AG08396 (cell line): ENCODE data around the gene NWD2.

ENCODE experiments used
- DNase-seq: peaks from one replicate; pipeline ENCODE4 v3.0.0; 2012; ENCODE audit warnings: low spot score, mixed read lengths

The NWD2 gene

DNA sequence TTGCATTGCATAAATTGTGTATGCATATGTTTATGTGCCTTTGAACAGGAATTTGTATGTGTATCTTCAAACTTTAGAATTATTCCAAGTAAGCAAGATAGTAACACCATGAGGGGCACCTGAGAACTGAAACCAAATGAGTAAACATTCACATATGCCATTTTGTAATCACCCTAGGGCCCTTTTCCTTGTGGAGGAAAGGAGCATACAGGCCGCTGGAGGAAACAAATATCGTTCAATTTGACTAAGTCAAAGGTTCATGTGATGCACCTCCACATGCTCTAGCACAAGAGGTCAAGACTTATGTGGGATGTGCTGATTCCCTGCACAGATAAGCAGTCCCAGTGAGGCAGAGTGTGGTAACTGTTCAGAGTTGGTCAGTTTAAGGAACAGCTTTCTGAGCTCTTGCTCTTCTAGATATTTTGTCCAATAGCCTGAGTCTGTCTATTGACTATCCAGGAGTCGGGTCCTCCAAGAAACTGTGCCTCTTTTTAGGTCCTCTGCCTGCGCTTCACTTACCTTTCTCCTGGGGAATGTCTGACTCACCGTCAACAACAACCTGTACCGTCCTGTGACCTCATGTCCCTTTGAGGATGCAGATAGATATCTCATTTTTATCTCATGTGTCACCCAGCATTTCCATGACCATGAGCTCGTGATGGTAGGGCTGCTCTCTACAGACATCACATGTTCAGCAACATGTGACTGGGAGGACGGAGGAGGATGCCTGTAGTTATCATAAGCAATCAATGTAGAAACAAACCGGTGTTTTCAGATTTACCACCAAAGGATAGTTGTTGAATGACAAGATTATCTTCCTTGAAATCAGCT is 196.9 kb downstream of the NWD2 start:
- no peak for DNase-seq

DNA sequence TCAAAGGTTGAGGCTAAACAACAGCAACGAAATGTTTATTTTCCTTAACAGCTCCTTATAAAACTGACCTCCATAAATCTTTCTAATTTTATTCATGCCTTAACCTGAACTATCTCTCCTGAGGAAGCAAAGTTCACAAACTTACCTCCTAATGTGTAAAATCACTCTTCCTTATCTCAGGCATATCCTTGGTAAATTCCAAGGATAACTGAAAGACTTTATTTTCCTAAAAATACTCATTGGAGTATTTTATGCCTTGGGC is 197.4 kb downstream of the NWD2 start:
- no peak for DNase-seq

DNA sequence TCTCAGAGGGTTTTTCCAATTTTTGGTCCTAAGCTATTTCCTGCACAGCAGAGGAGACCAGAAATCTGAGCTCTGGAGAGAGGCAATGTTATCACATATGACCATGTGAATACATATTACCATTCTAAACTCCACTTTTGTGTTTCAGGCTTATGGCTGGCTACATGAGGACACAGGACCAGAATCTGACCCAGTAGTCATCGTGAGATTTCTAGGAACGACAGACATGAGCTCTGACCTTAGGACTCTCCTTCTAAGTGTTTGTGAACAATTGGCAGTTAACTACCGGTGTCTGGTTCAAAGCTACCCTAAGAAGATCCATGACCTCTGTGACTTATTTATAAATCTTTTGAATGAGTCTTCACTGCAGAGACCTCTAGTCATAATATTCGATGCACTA is 198.6 kb downstream of the NWD2 start:
- no peak for DNase-seq

DNA sequence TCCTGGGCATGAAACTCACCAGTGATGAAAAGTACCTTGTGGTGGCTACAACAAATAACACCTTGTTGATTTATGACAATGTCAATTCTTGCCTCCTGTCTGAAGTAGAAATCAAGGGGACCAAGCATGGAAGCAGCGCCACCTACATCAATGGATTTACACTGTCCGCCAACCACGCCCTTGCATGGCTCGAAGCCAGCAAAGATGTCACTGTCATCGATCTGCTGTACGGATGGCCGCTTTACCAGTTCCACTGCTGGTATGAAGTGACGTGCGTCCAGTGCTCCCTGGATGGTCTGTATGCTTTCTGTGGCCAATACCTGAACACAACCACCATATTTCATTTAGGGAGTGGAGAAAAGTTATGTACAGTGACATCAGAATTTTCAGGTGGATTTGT is 200.5 kb downstream of the NWD2 start:
- DNase-seq, result no peak

DNA sequence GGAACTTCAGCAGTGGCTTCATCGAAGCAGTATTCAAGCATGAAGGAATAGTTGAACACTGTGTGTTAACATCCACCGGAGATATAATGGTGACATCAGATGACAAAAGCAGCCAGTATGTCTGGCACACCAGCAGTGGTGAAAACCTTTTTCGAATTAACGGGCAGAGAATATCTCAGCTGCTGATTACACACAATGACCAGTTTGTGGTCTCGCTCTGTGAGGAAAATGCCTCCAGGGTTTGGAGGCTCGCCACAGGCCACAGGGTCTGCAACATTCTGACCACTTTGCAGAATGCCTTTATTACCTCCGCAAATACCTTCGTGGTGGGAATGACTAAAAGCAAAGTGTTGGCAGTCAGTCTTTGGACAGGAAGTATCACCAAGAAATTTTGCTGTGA is 201.5 kb downstream of the NWD2 start:
- no peak for DNase-seq

DNA sequence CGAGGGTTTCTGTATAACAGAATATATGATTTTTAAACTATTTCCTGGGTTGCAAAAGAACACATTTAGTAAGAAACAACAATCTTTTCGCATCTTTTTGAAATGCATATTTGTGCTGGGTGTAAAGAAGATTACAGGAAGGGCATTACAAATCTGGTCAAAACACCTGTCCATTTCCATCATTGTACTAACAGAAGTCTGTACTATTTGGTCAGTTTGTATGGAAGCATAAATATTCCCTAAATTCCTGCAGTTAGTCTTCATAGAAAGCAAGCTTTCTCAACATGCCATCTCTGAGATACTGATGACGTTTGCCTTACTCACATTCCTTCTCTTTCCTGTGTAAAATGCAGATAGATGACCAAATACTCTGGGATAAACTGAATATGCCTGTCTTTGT is 203.3 kb downstream of the NWD2 start:
- no peak for DNase-seq

DNA sequence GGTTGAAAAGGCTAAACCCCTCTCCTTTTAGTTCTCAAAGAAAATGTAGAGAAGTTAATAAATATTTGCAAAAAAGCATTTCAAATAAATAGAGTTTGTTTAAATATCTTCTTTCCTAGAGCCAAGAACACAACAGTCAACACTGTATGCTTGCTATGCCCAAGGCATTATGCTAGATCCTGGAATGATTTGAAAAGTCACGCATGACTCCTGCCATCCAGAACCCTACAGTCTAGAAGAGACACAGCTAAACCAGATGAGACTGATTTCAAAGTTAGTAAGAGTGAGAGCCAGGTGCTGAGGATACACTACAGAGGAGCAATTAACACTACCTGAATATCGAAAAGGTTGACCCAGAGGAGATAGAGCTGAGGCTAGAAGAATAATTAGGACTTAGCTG is 205.8 kb downstream of the NWD2 start:
- no peak for DNase-seq

DNA sequence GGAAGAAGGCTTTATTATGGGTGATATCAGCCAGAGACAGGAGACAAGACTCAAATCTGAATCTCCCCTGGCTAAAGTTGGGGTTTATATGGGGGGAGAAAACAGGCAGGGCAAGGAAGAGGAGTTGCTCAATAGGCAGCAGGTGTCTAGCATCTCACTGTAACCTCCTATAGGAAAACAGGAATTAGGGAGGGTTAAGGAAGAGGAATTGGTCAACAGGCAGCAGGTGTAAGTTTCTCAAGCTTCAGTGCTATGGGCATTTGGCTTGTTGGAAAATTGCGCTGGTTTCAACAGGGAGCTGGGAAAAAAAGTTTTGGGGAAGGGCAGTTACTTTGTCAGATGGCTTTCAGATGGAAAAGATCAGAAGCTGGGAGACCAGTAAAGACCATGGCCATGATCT is 206.4 kb downstream of the NWD2 start:
- no peak for DNase-seq

DNA sequence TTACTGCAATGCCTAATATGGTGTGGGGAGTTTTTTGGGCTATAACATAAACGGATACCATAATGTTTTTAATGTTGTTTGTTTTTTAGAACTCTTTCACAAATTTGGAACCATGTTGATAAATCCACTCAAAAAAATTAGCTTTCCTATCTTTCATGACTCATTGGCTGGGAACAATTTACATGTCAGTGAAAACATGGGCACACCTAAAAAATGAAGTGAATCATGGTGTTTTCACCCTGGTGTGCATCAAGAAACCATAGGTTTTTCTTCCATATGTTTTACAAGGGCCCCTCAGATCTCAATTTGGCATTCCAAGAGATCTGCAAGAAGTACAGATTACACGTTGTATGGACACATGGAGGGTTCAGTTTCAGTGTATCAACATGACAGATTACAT is 207.1 kb downstream of the NWD2 start:
- DNase-seq, result no peak

DNA sequence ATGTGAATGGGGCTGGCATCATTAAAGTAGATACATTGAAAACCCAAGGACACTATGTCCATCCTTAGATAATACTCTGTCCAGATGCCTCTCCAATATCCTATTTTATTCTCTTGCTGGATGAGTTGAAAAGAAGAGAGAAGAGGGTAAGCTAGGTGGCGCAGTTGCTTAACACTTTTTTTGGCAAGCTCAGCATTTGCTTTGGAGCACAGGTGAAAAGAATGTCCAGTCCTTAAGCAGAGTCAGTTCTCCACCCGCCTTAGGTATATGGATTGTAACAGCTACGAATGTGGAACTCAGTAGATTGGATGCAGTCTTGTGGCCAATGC is 208.4 kb downstream of the NWD2 start:
- DNase-seq, result peak; percentile 36

DNA sequence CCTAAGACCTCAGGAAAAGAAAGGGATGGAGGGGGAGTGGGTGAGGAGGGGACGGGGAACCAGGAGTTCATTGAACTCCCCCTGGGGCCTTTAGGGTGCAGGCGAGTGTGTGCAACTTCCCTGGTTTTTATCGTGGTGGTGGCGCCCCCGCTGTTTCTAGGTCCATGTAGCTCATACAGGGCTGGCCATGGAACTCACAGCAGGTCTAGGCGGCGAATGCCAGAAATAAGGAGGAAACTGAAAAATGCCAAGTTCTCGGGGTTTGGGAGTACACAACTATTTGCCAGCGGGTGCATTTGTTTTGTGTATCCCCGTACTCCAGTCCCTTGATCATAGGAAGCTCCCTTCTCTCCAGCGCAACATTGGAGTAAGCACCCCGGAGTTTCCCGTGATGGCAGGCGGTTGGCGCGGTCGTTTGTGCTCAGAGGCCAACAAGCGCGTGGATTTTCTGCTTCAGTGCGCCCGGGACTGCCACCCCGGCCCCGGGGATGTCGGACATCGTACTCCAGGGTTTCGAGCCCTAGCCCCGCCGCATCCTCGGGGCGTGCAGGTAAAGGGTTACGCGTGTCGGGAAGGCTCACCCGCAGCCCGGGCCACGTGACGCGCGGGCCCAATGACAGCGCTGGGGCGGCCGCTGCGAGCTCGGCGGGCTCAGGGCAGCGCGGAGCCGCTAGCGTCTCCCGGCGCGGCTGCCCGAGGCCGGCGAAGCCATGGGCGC is 208.9 kb downstream of the NWD2 start:
- peak; percentile 49 for DNase-seq

DNA sequence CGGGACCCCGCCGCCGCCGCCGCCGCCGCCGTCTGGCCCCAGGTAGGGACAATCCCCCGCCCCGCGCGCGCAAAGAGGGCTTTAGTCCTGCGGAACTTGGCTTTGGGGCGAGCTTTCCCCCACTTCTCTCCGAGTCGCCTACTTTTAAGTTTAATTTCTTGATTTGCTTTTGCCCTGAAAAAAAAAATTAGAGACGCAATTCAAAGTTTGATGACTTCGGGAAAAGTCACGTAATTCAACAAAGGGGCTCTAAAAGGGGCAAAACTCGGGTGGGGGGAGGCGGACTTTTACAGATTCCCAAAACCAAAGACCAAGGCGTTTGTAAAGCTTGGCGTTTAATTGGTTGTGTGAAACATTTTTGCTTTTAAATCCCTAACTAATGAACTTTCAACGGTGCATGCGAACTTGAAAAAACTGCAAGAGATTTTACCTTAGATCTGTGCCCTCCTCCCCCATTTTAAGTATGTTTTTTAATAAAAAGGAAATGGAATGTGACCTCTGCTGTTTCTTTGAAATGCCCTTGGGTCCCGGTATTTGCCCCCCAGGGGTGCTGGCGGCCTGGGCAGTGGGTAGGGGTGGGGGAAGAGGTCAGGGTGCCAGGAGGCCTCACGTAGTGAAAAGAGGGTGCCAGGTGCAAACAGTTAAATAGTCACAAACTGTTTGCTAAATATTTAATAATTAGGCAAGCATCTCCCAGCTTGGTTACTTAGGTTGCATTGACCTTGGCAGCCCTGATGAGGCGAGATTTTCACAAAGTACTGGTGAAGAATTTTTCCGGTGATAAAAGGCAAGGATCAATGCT is 209.7 kb downstream of the NWD2 start:
- no peak for DNase-seq

DNA sequence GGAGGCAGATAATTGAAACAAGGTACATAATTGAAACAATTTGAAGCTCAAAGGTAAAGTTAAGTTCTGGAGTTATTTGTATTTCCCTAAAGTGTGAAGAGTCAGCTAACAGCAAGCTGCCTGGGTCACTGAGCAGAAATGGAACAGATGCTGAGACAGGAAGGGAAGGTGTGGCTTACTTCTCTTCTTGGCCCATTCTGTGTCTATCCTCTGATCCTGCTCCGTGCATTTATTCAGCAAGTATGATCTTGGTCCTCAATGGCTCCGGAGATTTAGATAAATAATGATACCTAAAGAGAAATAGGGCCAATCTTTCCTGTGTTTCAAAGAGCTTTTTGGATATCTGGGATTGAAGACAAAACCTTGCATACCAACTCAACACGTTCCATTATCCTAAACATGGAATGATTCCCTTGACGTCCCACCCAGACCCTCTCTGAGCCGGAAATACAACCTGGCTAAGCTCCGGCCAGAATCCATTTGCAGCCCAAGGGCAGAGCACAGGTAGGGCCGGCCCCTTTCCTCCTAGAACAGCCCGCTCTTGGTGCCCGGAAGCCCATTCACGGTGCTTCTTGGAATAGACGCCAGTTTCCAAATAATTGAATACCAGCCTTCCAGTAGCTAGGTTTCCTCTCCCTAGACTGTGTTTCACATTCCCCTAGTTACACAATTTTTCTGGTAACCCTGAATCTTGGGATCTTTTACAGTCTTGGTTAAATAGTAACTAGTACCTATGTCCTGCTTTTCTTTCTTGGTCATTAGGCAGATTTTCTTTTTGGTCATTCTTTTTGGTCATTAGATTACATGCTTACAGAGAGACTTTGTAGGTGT is 211.0 kb downstream of the NWD2 start:
- no peak for DNase-seq

DNA sequence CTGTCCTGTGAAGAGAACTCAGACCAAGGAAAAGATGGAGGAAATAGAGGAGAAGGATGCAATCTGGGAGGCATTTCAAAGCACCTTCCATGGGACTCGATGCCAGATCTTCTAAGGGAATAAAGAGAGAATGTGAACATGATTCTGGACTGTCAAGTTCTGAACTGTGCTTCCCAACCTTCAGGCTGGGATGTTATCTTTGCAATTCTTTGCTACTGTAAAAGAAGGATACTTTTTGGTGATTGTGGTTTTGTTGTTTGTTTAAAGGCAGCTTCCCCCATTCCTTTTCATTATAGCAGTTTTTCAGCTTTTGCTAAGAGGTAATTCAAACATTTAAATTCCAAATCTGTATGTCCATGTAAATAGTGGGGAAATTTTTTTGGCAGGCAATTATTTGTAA is 217.3 kb downstream of the NWD2 start:
- DNase-seq, result no peak

DNA sequence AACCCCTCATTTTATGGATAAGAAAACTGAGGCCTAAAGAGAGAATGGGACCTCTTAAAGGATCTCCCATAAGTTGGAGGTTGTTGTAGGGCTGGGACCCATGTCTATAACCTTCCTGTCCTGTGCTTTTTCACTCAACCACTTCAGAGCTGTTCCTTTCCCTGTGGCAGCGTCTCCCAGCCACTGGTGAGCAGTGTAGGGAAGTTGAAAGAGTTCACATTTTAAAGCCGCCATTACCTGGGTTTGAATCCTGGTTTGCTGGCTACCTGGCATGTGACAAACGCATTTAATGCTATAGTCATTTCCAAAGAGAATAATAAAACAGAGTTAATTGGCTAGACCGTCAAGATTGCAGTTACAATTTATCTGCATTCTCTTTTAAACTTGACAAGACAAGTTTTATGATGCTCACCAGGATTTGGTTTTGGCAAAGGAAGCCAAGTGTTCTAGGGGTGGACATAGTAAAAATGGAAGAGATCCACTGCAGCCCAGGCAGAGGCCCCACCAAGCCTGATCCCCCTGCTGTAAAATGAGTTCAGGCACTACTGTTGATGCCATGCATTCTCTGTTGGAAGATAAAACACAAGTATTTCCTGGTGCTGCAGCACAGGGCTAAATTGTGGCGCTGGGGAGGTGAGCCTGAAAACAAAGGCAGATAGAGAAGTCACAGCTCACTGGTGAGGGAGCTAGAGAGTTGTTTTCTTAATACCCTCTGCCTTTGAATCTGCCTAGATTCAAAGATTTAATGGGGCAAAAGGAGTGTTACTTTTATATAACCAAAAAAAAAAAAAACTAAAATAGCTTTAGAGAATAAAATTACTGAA is 218.7 kb downstream of the NWD2 start:
- DNase-seq, result no peak

DNA sequence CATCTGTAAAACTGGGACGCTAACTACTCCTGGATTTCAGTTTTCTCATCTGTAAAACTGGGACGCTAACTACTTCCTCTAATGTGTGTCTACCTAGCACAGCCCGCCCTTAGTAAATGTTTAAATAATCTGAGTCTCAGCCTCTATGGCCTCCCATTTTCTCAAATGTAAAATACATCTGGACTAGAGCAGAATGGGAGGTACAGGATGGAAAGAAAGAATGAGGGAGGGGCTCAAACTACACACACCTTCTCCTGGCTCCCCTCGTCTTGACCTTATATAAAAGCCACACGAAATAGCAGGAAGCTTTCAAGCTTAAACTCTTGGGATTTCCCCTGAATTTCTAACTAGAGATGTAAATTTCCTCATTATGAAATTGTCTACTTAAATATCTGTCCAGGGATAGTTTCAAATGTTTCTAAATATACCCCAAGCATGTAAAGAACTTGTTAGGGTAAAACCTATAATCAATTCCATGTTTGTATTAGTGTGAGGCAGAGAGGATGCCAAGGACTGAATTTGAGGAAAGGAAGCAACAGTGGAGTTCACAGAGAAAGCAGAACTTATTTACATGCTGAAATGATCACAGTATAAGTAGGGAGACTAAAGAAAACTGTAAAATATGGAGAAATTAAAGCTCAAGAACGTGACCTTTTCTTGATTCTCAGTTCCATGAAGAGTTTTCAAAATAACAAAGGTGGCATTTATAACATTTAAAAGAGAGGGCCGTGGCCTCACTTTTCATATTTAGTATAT is 220.0 kb downstream of the NWD2 start:
- DNase-seq, result no peak

DNA sequence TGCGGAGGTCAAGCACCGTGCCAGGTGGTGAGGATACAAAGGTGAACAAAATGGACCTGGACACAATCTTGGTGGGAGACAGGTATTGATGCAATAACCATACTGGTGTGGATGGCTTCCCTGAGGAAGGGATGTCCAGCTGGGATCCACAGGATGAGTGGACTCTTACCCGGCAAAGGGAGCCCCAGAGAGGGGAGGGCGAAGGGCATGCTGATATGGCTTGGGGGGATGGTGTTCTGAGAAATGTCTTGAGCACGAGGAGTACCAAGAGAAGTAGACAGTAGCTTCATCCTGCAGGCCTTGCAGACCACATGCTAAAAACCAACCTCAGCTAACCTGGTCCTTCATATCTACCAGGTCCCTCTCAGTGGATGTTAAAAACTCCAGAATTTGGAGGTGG is 220.8 kb downstream of the NWD2 start:
- DNase-seq, result no peak

DNA sequence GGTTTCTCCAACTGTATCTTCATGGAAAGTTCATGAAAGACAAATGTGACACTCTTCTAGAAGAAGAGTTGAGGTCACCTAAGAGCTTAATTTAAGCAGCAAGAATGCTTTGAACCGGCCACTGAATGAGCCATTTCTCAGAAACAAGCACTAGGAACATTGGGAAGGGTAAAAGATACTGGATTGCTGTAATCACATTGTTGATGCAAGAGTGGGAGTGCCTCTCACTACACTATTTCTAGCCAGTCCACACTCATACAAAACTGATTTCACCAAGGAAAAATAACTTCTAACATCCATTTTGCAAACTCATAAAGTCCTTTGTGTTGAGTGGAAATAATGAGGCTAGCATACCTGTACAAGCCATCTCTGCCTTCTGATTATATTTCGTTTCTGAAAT is 221.3 kb downstream of the NWD2 start:
- no peak for DNase-seq

DNA sequence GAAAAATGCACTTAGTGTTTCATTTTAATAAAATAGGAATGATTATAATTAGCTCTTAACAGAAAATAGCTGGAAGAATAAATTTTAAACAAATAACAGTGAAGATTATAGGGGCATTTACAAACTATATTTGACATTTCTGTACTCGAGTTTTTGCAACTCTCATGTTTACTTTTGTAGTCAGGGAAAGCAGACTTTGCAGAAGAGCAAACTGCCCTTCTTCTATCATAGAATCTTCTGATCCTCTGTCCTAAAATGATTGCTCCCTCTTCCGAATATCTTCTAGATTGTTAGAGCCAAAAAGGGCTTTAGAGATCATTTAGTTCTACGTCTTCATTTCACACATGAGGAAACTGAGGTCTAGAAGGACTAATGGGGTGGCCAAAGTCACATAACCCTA is 222.7 kb downstream of the NWD2 start:
- no peak for DNase-seq

DNA sequence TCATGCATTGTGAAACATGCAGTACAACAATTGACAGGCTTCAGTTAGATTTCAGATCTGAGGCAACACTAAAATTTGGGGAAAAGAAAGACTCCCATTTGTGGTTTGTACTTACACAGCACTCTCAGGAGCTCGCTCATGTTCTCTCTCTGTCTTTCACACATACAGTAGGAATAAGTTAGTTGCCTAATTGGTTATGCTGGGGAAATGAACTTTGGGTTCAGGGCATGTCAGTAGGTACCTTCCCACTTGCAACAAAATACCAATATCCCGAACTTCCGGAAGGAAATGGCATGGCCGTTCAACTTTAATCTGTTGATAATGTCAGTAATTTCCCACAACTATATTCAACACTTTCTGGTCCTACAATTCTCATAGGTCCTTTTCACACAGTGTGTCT is 223.3 kb downstream of the NWD2 start:
- no peak for DNase-seq

DNA sequence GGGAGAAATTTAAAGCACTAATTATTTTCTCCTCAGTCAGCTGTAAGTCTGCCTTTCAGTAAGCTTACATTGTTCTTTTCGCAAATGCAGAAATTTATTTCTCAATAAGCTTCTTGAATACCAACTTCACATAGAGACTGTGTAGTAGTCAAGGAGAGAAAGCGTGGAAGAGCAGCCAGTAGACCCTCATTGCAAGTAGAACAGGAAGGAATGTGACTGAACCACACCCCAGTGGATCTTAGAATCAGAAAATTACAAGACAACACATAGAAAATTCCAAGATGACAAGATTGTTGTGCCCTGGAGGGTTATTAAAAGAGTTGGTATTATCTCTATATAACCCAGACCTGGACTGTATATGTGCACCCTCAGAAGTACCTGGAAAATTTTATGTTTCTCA is 224.7 kb downstream of the NWD2 start:
- no peak for DNase-seq
